Measurements from ENCODE around the gene GPX7.

GPX7 gene

DNA sequence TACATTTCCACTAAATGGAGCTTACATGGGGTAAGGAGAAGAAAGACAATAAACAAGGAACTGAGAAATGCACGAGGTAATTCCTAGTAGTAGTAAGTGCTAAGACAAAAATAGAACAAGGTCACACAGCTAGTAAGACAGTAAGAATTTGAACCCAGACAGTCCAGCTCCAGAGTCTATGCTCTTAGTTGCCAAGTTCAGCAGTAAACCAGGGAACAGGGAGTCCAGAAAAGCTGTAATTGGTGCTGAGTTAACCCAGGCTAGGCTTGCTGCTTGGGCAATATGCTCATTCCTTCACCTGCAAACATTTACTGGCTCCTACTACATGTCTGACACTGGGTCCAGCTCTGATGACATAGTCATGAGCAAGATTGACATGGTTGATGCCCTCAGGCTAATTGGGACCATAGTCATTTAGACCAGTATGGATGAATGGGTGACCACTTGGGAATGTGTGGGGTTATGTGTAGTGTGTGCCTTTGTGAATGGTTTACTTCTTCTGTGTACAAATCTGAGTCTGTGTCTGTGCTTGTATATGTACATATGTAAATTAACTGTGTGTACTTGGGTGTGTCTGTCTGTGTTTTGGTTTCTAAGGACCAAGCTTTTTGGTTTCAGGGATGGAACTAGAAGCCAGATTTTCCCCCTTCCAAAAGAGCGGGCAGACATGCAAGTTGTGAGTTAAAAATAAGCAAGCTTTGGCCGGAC, 2.0 kb downstream of the GPX7 start:
- TF ChIP-seq, protein P1, sequence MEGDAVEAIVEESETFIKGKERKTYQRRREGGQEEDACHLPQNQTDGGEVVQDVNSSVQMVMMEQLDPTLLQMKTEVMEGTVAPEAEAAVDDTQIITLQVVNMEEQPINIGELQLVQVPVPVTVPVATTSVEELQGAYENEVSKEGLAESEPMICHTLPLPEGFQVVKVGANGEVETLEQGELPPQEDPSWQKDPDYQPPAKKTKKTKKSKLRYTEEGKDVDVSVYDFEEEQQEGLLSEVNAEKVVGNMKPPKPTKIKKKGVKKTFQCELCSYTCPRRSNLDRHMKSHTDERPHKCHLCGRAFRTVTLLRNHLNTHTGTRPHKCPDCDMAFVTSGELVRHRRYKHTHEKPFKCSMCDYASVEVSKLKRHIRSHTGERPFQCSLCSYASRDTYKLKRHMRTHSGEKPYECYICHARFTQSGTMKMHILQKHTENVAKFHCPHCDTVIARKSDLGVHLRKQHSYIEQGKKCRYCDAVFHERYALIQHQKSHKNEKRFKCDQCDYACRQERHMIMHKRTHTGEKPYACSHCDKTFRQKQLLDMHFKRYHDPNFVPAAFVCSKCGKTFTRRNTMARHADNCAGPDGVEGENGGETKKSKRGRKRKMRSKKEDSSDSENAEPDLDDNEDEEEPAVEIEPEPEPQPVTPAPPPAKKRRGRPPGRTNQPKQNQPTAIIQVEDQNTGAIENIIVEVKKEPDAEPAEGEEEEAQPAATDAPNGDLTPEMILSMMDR (IDR thresholded peaks at IDR 0.05; ENCODE audit: insufficient read depth, missing control alignments), result no peak
- FAIRE-seq (no peak), DNase-seq (ENCODE audit: insufficient read length, low spot score) (no peak)

GRCh38 chr1:52613636-52614373, 11.6 kb downstream of the GPX7 start:
- DNase-seq (ENCODE audit: insufficient read length, low spot score) (no peak), FAIRE-seq (no peak)
- TF ChIP-seq, protein P1 (IDR thresholded peaks at IDR 0.05; ENCODE audit: insufficient read depth, missing control alignments), result no peak

GRCh38 chr1:52614671-52615070, 12.5 kb downstream of the GPX7 start:
- TF ChIP-seq, protein P1 (IDR thresholded peaks at IDR 0.05; ENCODE audit: insufficient read depth, missing control alignments), result no peak
- no peak for FAIRE-seq
- no peak for DNase-seq (ENCODE audit: insufficient read length, low spot score)

GRCh38 chr1:52615489-52616042, 13.4 kb downstream of the GPX7 start:
- no peak for DNase-seq (ENCODE audit: insufficient read length, low spot score)
- TF ChIP-seq, protein P1 (IDR thresholded peaks at IDR 0.05; ENCODE audit: insufficient read depth, missing control alignments), result no peak
- no peak for FAIRE-seq

DNA sequence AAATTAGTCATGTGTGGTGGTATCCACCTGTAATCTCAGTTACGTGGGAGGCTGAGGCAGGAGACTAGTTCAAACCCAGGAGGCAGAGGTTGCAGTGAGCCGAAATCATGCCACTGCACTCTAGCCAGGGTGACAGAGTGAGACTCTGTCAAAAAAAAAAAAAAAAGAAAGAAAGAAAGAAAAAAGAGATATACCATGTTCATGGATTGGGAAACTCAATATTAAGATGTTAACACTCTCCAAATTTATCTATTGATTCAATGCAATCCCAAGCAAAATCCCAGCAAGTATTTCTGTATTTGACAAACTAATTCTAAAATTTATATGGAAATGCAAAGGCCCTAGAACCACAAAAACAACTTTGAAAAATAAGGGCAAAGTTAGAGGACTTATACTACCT, 19.8 kb downstream of the GPX7 start:
- FAIRE-seq (no peak), DNase-seq (ENCODE audit: insufficient read length, low spot score) (no peak)
- TF ChIP-seq, protein P1 (IDR thresholded peaks at IDR 0.05; ENCODE audit: insufficient read depth, missing control alignments), result no peak

- no peak for FAIRE-seq
- TF ChIP-seq, protein P1 (IDR thresholded peaks at IDR 0.05; ENCODE audit: insufficient read depth, missing control alignments), result no peak
Measured at GRCh38 chr1:52623812-52624211, 21.6 kb downstream of the GPX7 start.

DNA sequence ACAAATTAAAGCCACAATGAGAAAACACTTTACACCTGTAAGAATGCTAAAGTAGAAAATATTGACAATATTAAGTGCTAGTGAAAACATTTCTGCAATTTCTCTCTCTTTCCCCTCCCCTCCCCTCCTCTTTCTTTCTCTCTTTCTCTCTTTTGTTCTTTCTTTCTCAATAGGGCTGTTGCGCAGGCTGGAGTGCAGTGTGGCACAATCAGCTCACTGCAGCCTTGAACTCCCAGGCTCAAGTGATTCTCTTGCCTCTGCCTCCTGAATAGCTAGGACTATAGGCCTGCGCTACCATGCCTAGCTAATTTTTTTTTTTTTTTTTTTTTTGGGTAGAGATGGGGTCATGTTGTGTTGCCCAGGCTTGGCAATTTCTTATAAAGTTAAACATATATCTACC, 24.9 kb downstream of the GPX7 start:
- FAIRE-seq (no peak), DNase-seq (ENCODE audit: insufficient read length, low spot score) (no peak)
- TF ChIP-seq, protein P1 (IDR thresholded peaks at IDR 0.05; ENCODE audit: insufficient read depth, missing control alignments), result no peak

More at GRCh38 chr1:52623812-52624211, 21.6 kb downstream of the GPX7 start:
- DNase-seq (ENCODE audit: insufficient read length, low spot score), result no peak
